M059J (cell line): ENCODE results near the gene NCR1. TPM values are rescaled to one million over a fixed set of nuclear protein-coding genes. Genes with fewer than 3 reads are reported as not detected.
"Not testable (repeated sequence)": the region's sequence is repeated elsewhere in the genome, so short reads cannot be mapped to it uniquely, and the experiment has no call there.

ENCODE experiments used
- DNase-seq: peaks from one replicate; pipeline ENCODE4 v3.0.0-alpha.2; 2012; ENCODE audit warnings: low read depth
- total RNA-seq: library from RNA; depleted of rRNA; stranded (reverse); fragments of >200 nt; shearing (Covaris generic); gene quantifications from 2 replicates; pipeline ENCODE4 v1.2.3, GENCODE V29; 2014

The NCR1 gene
- total RNA-seq, 1 experiment from 2014 or later = not detected

DNA sequence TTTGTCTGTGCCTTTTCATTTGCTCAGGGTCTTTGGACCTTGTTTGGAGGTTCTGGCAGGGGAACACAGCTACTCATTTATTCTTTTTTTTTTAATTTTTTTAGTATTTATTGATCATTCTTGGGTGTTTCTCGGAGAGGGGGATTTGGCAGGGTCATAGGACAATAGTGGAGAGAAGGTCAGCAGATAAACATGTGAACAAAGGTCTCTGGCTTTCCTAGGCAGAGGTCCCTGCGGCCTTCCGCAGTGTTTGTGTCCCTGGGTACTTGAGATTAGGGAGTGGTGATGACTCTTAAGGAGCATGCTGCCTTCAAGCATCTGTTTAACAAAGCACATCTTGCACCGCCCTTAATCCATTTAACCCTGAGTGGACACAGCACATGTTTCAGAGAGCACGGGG is 2.0 kb downstream of the NCR1 start:
- DNase-seq = not testable (repeated sequence)

DNA sequence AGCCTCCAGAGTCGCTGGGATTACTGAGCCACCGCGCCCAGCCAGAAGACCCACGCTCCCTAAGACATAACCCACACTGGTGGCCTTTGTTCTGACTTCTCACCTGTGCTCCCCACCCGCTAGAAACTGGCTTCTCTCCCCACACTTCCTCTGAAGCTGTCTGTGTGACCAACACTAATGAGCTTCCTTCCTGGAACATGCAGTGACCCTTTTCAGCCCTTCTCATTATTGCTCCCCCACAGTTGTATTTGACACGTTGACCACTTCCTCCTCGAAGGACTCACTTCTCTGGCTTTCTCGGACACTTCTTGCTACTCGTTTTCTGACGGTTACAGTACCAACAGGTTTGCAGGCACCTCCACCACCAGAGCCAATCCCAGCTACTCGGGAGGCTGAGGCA is 10.9 kb downstream of the NCR1 start:
- no peak for DNase-seq

DNA sequence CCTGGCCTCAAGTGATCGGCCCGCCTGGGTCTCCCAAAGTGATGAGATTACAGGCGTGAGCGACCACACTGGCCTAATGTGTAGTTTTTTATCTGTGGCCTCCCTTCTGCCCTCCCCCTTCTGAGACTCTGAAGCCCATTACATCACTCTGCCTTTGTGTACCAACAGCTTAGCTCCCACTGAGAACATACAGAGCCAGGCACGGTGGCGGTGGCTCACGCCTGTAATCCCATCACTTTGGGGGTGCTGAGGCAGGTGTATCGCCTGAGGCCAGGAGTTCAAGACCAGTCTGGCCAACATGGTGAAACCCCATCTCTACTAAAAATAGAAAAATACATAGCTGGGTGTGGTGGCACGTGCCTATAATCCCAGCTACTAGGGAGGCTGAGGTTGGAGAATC is 12.6 kb downstream of the NCR1 start:
- DNase-seq = no peak

GRCh38 chr19:54919646-54920563 is 14.0 kb downstream of the NCR1 start:
- not testable (repeated sequence) for DNase-seq

GRCh38 chr19:54921082-54921481 is 15.1 kb downstream of the NCR1 start:
- peak; percentile 14 for DNase-seq

DNA sequence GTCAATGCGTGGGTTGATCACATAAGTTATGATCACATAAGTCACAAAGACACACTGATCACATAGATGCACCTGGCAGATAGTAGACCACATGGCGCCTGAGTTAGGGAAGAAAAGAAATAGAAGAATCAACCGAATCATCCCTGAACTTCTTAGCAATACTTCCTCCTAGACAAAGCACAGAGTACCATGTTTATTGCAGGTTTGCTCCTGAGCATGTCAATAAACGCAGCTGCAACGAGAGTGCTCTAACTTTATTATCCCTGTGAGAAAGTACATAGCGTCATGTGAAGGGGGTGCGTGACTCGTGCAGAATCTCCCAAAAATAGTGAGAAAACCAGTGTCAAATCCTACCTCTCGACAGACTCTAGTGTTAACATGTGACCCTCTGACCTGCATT is 17.3 kb downstream of the NCR1 start:
- no peak for DNase-seq

DNA sequence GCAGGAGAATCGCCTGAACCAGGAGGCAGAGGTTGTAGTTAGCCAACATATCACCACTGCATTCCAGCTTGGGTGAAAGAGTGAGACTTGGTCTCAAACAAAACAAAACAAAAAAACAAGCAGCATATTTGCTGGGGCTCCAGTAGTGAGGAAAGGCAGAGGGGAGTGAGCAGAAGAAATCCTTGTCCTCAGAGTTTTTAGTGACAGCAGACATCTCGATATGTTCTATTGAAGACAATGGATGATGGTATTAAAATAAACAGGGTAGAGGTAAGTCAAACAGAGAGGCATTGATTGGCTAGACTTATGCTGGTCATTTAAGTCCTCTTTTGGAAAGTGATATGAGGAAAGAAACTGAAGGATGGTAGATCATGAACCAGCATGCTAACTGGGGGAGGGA is 22.4 kb downstream of the NCR1 start:
- no peak for DNase-seq

DNA sequence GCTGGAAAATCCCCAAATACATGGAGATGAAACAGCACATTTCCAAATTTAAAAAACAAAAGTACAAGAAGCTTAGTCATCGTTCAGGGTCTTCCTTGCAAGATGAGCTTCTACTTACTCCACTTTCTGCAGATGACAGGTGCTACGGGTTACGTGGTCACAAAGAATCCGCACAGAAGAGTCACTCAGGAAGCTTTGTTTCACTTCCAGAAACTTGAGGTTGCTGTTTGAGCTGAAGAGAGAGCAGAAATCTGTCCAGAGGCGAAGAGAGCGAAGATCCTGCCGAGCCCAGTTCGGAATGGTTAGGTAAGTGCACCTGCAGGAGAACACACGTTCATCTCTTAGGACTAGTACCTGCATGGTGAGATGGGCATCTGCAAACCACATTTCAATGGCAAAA is 32.0 kb downstream of the NCR1 start:
- no peak for DNase-seq

GRCh38 chr19:54938906-54939305 is 33.0 kb downstream of the NCR1 start:
- DNase-seq = no peak

GRCh38 chr19:54939538-54939937 is 33.6 kb downstream of the NCR1 start:
- DNase-seq = not testable (repeated sequence)

DNA sequence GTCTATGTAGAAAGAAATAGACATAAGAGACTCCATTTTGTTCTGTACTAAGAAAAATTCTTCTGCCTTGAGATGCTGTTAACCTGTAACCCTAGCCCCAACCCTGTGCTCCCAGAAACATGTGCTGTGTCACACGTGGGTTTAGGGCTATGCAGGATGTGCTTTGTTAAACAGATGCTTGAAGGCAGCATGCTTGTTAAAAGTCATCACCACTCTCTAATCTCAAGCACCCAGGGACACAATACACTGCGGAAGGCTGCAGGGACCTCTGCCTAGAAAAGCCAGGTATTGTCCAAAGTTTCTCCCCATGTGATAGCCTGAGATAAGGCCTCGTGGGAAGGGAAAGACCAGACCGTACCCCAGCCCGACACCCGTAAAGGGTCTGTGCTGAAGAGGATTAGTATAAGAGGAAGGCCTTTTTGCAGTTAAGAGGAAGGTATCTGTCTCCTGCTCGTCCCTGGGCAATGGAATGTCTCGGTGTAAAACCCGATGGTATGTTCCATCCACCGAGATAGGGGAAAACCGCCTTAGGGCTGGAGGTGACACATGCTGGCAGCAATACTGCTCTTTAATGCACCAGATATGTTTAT is 37.9 kb downstream of the NCR1 start:
- DNase-seq = peak; percentile 68

DNA sequence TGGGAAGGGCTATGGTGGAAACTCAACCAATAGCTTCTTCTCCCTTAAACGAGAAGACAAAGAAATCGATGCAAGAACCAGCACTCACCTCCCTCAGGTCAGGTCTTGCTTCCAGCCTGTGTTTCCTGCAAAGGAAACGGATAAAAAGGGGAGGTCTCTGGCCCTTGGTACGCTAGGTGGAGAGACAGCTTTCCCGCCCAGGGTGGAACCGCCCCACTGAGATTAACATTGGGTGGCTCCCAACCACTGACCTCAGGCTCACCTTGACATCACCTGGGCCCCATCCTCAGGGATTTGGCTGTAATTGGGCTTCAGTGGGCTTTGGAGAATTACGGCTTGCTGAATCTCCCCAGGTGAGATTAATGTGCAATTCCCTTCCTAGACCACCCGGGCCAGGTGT is 41.4 kb downstream of the NCR1 start, which contains the start of gene NLRP7:
NLRP7 (minus strand) TSS at position 150 of the 400 bp plus-strand sequence.
- no peak for DNase-seq

GRCh38 chr19:54949412-54949811 is 43.5 kb downstream of the NCR1 start:
- DNase-seq = no peak

GRCh38 chr19:54950580-54950979 is 44.6 kb downstream of the NCR1 start:
- DNase-seq = not testable (repeated sequence)

DNA sequence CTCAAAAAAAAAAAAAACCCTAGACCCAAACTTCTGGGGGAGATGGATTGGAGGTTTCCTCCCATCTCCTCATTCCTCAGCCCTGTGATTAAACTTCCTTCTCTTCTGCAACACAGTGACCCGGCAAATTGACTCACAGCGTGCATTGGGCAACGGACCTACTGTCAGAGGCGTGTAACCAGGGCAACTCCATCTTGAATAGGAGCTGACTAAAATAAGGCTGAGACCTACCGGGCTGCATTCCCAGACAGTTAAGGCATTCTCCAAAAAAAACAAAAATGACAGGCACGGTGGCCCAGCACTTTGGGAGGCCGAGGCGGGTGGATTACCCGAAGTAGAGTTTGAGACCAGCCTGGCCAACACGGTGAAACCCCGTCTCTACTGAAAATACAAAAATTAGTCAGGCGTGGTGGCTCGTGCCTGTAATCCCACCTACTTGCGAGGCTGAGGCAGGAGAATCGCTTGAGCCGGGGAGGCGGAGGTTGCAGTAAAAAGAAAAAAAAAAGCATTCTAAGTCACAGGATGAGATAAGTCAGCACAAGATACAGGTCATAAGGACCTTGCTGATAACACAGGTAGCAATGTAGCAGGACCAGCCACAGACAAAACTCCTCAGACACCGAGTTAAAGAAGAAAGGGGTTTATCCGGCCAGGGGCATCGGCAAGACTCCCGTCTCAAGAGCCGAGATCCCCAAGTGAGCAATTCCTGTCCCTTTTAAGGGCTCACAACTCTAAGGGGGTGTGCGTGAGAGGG is 46.8 kb downstream of the NCR1 start:
- peak; percentile 90 for DNase-seq

GRCh38 chr19:54953345-54953713 is 47.4 kb downstream of the NCR1 start:
- DNase-seq = not testable (repeated sequence)

DNA sequence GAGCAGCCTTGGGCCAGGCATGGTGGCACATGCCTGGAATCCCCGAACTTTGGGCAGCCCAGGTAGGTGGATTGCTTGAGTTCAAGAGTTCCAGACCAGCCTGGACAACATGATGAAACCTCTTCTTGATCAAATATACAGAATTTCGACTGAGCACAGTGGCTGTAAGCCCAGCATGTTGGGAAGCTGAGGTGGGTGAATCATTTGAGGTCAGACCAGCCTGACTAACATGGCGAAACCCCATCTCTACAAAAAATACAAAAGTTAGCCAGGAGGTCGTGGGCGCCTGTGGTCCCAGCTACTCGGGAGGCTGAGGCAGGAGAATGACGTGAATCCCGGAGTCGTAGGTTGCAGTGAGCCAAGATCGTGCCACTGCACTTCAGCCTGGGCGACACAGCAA is 49.4 kb downstream of the NCR1 start:
- peak; percentile 79 for DNase-seq

DNA sequence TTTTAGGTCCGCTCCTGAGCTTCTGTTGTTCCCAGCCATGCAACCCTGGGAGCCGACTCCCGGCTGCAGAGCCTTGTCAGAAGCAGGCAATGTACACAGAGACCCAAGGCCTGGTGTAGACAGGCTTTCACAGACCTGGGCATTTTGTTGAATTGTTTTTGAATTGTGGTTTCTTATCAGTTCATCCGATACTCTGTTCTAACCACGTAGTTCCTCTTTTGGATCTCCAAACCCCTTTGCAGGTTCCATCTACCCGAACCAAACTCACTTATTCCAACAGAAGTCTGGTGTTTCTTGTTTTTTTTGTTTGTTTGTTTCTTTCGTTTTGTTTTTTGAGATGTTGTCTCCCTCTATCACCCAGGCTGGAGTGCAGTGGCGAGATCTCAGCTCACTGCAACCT is 53.9 kb downstream of the NCR1 start:
- DNase-seq = peak; percentile 20
